HepG2 (cell line): Measurements from ENCODE around the gene KATNA1. TPM values are rescaled to one million over a fixed set of nuclear protein-coding genes. Genes with fewer than 3 reads are reported as not detected.
A peak's percentile ranks its signal among the peaks of the same experiment; 100 is the strongest.

Source experiments
- ETV6 ChIP-seq: sonication (generic); formaldehyde crosslinking; conservative IDR thresholded peaks from 2 replicates; pipeline ENCODE4 v1.4.0; 2020; ENCODE audit warnings: missing genetic modification reagents
- GLI4 ChIP-seq: sonication (generic); formaldehyde crosslinking; IDR thresholded peaks from 2 replicates; pipeline ENCODE4 v1.5.1; 2020; ENCODE audit warnings: missing genetic modification reagents, mild to moderate bottlenecking, moderate library complexity, borderline replicate concordance
- IRX3 ChIP-seq: sonication (generic); formaldehyde crosslinking; IDR thresholded peaks from 2 replicates; pipeline ENCODE4 v1.8.1; 2023; ENCODE audit warnings: mild to moderate bottlenecking, low read depth, missing genetic modification reagents, borderline replicate concordance
- MTA1 ChIP-seq: sonication (generic); formaldehyde crosslinking; IDR thresholded peaks from 2 replicates; pipeline ENCODE4 v1.4.0; 2020; ENCODE audit warnings: missing genetic modification reagents, mild to moderate bottlenecking, borderline replicate concordance
- NCOA1 ChIP-seq: sonication (generic); formaldehyde crosslinking; IDR thresholded peaks from 2 replicates; pipeline ENCODE4 v1.9.0; 2021; ENCODE audit warnings: missing genetic modification reagents
- NFKB2 ChIP-seq: sonication (generic); formaldehyde crosslinking; IDR thresholded peaks from 2 replicates; pipeline ENCODE4 v1.4.0; 2020; ENCODE audit warnings: missing genetic modification reagents, borderline replicate concordance
- RBM39 ChIP-seq: fragments of 200-400 bp; formaldehyde crosslinking; IDR thresholded peaks from one replicate; pipeline ENCODE4 v1.6.1; 2018; ENCODE audit warnings: antibody characterized with exemption, mild to moderate bottlenecking, low read depth, low read length; ENCODE audit not compliant: poor library complexity, severe bottlenecking
- SMAD1 ChIP-seq: sonication (generic); formaldehyde crosslinking; IDR thresholded peaks from 2 replicates; pipeline ENCODE4 v1.4.0; 2020; ENCODE audit warnings: missing genetic modification reagents, low read depth, mild to moderate bottlenecking, borderline replicate concordance
- SMARCC2 ChIP-seq: fragments of 450-650 bp; IDR thresholded peaks from 2 replicates; pipeline ENCODE4 v1.6.1; 2017; ENCODE audit warnings: antibody characterized with exemption, mild to moderate bottlenecking
- TOE1 ChIP-seq: sonication (generic); formaldehyde crosslinking; IDR thresholded peaks from 2 replicates; pipeline ENCODE4 v1.4.0; 2020; ENCODE audit warnings: mild to moderate bottlenecking, missing genetic modification reagents
- ZFP90 ChIP-seq: sonication (generic); formaldehyde crosslinking; IDR thresholded peaks from 2 replicates; pipeline ENCODE4 v1.8.0; 2022; ENCODE audit warnings: missing genetic modification reagents, mild to moderate bottlenecking, inconsistent platforms, borderline replicate concordance
- ZFY ChIP-seq: sonication (generic); formaldehyde crosslinking; IDR thresholded peaks from 2 replicates; pipeline ENCODE4 v1.4.0; 2020; ENCODE audit warnings: missing genetic modification reagents
- ZNF225 ChIP-seq: sonication (generic); formaldehyde crosslinking; IDR thresholded peaks from 2 replicates; pipeline ENCODE4 v1.4.0; 2020; ENCODE audit warnings: mild to moderate bottlenecking, missing genetic modification reagents
- ZNF547 ChIP-seq: sonication (generic); formaldehyde crosslinking; IDR thresholded peaks from 2 replicates; pipeline ENCODE4 v1.5.1; 2020; ENCODE audit warnings: mild to moderate bottlenecking, missing genetic modification reagents
- ZNF567 ChIP-seq: sonication (generic); formaldehyde crosslinking; IDR thresholded peaks from 2 replicates; pipeline ENCODE4 v1.8.1; 2023; ENCODE audit warnings: mild to moderate bottlenecking, missing genetic modification reagents, borderline replicate concordance
- ZNF569 ChIP-seq: sonication (generic); formaldehyde crosslinking; IDR thresholded peaks from 2 replicates; pipeline ENCODE4 v1.5.0; 2020; ENCODE audit warnings: mild to moderate bottlenecking, missing genetic modification reagents, moderate library complexity, borderline replicate concordance
- ZNF615 ChIP-seq: sonication (generic); formaldehyde crosslinking; IDR thresholded peaks from 2 replicates; pipeline ENCODE4 v1.5.0; 2020; ENCODE audit warnings: mild to moderate bottlenecking, missing genetic modification reagents, borderline replicate concordance
- polyA plus RNA-seq, 8 experiments: library from polyadenylated mRNA; depleted of rRNA in 3 of 8; stranded (reverse) in 7 of 8; unstranded in 1 of 8; fragments of >200 nt; fragmentation: Illumina TruSeq in 4 of 8; extraction: Trizol in 4 of 8; gene quantifications; 2 replicates each; pipeline versions ENCODE4 v1.2.1 to v1.2.3, GENCODE V29; 2011 to 2016; ENCODE audit warnings: low read depth in 4 of 8, missing spikeins in 1 of 8, mixed read lengths in 1 of 8; ENCODE audit not compliant: insufficient read depth in 1 of 8
- total RNA-seq, 5 experiments: library from RNA; depleted of rRNA; stranded (reverse); fragments of >200 nt; fragmentation: Illumina TruSeq; extraction: Trizol; gene quantifications; 2 replicates each; pipeline ENCODE4 v1.2.3, GENCODE V29; 2016; ENCODE audit warnings: low read depth in 1 of 5
- TF ChIP-seq, protein P1 (sequence below): sonication (generic); formaldehyde crosslinking; IDR thresholded peaks from 2 replicates; pipeline ENCODE4 v1.4.0; 2020; ENCODE audit warnings: missing genetic modification reagents
- TF ChIP-seq, protein P2 (sequence below): sonication (generic); formaldehyde crosslinking; IDR thresholded peaks from 2 replicates; pipeline ENCODE4 v1.5.1; 2020; ENCODE audit warnings: missing genetic modification reagents, mild to moderate bottlenecking, borderline replicate concordance
- TF ChIP-seq, protein P3 (sequence below): sonication (generic); formaldehyde crosslinking; IDR thresholded peaks from 2 replicates; pipeline ENCODE4 v1.5.0; 2020; ENCODE audit warnings: mild to moderate bottlenecking, missing genetic modification reagents
- TF ChIP-seq, protein P4 (sequence below): sonication (generic); formaldehyde crosslinking; IDR thresholded peaks from 2 replicates; pipeline ENCODE4 v1.4.0; 2020; ENCODE audit warnings: mild to moderate bottlenecking, missing genetic modification reagents

Gene KATNA1
- total and polyA plus RNA-seq, 2 of the 13 experiments (the other 11 are each of a cell fraction or from before 2014, with no cell fraction given): 14.8 to 25.3 TPM

DNA sequence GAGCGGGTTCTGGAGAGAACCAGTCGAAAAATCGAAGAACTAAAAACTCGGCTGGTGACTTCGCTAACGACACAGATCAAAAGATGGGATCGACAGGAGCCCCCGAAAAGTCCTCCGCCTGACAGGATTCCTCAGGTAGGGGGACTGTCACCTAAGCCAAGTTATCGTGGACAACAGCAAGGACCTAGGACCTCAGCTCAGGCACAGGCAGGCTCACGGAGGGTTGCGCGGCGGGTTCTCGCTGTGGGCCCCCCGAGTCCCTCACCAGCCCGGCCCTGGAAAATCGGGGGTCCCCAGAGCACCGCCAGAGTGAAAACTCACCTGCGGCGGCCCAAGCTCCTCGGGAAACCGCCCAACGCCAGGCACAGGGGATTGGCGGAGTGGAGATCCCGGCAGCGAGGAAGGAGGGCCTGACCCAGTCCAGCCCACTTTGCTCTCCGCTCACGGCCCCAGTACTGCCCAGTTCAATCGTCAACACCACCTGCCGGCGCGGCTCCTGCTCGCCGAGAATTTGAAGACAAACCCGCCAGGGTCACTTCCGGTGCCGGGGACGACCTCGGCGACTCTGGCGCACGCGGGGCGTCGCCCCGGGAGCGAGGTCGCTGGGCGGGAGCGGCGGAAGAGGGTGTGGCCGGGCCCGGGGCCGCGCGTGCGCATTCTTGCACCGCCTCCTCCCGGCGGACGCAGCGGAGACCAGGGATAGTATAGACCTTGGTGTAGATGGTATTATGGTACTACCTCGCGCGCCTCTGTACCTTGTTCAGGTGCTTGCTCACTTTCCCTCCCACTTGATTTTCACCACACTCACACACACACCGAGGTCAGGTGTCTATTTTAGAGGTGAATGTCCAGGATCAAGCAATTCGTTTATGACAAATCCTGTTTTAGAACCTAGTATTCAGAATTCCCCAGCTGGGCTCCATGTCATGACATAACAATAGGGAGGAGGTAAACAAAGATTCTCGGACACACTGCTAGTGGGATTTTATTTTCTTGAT lies at the start of gene KATNA1 (continued):
- TF ChIP-seq, protein P1, sequence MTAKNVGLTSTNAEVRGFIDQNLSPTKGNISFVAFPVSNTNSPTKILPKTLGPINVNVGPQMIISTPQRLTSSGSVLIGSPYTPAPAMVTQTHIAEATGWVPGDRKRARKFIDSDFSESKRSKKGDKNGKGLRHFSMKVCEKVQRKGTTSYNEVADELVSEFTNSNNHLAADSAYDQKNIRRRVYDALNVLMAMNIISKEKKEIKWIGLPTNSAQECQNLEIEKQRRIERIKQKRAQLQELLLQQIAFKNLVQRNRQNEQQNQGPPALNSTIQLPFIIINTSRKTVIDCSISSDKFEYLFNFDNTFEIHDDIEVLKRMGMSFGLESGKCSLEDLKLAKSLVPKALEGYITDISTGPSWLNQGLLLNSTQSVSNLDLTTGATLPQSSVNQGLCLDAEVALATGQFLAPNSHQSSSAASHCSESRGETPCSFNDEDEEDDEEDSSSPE (CRISPR knock-in tag): peak; percentile 99
- TF ChIP-seq TOE1 (CRISPR knock-in tag) (peak; percentile 91; the same call in 1 of the 2 replicates), ZFP90 (peak; percentile 98), NCOA1 (peak; percentile 90), ZNF615 (CRISPR knock-in tag) (peak; percentile 97), ZNF225 (CRISPR knock-in tag) (peak; percentile 98), ZNF547 (CRISPR knock-in tag) (peak; percentile 100), SMARCC2 (no peak), RBM39 (peak; percentile 75), IRX3 (CRISPR knock-in tag) (peak; percentile 96), SMAD1 (CRISPR knock-in tag) (peak; percentile 96; the same call in 1 of the 2 replicates), ETV6 (CRISPR knock-in tag) (peak; percentile 96), ZFY (CRISPR knock-in tag) (peak; percentile 95), GLI4 (peak; percentile 99), ZNF569 (CRISPR knock-in tag) (peak; percentile 96; the same call in 1 of the 2 replicates), ZNF567 (CRISPR knock-in tag) (peak; percentile 94; the same call in 1 of the 2 replicates), NFKB2 (peak; percentile 100), MTA1 (CRISPR knock-in tag) (peak; percentile 90; the same call in 1 of the 2 replicates)
- TF ChIP-seq, protein P2, sequence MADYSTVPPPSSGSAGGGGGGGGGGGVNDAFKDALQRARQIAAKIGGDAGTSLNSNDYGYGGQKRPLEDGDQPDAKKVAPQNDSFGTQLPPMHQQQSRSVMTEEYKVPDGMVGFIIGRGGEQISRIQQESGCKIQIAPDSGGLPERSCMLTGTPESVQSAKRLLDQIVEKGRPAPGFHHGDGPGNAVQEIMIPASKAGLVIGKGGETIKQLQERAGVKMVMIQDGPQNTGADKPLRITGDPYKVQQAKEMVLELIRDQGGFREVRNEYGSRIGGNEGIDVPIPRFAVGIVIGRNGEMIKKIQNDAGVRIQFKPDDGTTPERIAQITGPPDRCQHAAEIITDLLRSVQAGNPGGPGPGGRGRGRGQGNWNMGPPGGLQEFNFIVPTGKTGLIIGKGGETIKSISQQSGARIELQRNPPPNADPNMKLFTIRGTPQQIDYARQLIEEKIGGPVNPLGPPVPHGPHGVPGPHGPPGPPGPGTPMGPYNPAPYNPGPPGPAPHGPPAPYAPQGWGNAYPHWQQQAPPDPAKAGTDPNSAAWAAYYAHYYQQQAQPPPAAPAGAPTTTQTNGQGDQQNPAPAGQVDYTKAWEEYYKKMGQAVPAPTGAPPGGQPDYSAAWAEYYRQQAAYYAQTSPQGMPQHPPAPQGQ (CRISPR knock-in tag): no peak
- TF ChIP-seq, protein P3, sequence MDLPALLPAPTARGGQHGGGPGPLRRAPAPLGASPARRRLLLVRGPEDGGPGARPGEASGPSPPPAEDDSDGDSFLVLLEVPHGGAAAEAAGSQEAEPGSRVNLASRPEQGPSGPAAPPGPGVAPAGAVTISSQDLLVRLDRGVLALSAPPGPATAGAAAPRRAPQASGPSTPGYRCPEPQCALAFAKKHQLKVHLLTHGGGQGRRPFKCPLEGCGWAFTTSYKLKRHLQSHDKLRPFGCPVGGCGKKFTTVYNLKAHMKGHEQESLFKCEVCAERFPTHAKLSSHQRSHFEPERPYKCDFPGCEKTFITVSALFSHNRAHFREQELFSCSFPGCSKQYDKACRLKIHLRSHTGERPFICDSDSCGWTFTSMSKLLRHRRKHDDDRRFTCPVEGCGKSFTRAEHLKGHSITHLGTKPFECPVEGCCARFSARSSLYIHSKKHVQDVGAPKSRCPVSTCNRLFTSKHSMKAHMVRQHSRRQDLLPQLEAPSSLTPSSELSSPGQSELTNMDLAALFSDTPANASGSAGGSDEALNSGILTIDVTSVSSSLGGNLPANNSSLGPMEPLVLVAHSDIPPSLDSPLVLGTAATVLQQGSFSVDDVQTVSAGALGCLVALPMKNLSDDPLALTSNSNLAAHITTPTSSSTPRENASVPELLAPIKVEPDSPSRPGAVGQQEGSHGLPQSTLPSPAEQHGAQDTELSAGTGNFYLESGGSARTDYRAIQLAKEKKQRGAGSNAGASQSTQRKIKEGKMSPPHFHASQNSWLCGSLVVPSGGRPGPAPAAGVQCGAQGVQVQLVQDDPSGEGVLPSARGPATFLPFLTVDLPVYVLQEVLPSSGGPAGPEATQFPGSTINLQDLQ: peak; percentile 97
- TF ChIP-seq, protein P4, sequence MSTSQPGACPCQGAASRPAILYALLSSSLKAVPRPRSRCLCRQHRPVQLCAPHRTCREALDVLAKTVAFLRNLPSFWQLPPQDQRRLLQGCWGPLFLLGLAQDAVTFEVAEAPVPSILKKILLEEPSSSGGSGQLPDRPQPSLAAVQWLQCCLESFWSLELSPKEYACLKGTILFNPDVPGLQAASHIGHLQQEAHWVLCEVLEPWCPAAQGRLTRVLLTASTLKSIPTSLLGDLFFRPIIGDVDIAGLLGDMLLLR (CRISPR knock-in tag): peak; percentile 97
